ENCODE data around the gene ALPK3. TPM values are rescaled to one million over a fixed set of nuclear protein-coding genes. Genes with fewer than 3 reads are reported as not detected.
"Not testable (repeated sequence)": the region's sequence is repeated elsewhere in the genome, so short reads cannot be mapped to it uniquely, and the experiment has no call there.

The ALPK3 gene
- total RNA-seq, 1 donor from 2014 or later, result 2.5 TPM

DNA sequence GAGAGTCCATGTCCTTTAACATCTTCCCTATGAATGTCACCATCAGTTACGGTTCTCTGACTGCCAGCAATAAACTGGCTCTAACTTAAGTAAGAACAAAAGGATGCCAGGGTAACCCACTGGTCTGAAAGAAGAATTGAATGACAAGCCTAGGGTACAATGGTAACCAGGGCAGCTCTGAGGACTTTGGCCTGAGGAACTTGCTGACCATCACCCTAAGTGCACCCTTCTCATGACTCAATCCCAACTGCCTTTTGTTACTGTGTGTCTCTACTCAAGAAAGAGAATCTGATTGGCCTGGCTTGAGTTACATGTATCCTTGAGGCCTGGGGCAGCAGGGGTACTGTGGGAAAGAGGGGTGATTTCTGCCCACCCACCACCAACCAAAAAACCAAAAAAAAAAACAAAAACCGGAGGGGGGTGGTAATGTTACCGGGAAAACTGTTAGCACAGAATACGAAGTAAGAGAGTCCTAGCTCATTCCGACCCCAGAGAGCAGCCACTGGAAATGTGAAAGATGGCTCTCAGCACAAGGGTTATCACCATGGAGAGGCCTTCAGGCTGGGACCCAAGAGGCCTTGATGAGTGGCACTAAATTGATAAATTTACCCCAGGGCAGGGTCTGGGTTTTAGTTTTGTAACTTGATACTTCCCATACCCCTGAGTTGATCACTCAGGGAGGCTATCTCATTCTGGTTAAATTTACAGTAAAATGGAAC is 58.0 kb downstream of the ALPK3 start:
- intact Hi-C loops (cut with DNase I), result no loop called here
- Histone ChIP-seq H3K4me3 (no peak overlapping the region), H3K27ac (peak overlapping the region; percentile 40), H3K27me3 (no peaks in the 10 kb centered on the region), H3K4me1 (no peaks in the 10 kb centered on the region), H3K36me3 (no peaks in the 10 kb centered on the region), H3K9me3 (no peaks in the 10 kb centered on the region)
- no peak for DNase-seq (ENCODE audit: extremely low spot score in 2 of 2)
- TF ChIP-seq POLR2AphosphoS5 (IDR thresholded peaks at IDR 0.05; ENCODE audit: insufficient read depth in 1 of 2, low read depth in 1 of 2) (no peak), POLR2A (IDR thresholded peaks at IDR 0.05) (no peak)
- TF ChIP-seq, protein P1, sequence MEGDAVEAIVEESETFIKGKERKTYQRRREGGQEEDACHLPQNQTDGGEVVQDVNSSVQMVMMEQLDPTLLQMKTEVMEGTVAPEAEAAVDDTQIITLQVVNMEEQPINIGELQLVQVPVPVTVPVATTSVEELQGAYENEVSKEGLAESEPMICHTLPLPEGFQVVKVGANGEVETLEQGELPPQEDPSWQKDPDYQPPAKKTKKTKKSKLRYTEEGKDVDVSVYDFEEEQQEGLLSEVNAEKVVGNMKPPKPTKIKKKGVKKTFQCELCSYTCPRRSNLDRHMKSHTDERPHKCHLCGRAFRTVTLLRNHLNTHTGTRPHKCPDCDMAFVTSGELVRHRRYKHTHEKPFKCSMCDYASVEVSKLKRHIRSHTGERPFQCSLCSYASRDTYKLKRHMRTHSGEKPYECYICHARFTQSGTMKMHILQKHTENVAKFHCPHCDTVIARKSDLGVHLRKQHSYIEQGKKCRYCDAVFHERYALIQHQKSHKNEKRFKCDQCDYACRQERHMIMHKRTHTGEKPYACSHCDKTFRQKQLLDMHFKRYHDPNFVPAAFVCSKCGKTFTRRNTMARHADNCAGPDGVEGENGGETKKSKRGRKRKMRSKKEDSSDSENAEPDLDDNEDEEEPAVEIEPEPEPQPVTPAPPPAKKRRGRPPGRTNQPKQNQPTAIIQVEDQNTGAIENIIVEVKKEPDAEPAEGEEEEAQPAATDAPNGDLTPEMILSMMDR (IDR thresholded peaks at IDR 0.05), result no peak

DNA sequence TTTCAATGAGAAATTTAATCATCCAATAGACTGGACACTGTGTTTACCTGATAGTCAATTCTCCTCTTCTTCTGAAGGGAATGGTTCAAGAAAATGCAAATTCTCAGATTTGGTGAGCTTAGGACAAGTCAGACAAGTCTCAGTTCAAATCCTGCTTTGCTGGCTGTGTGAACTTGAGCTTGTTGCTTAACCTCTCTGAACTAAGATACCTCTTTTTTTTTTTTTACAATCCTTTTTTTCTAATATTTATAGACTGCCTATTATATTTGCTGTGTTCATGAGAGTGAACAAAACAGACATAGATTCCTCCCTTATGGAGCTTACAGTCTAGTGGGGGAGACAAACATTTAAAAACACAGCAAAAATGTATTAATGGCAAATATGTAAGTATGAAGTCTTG is 59.1 kb downstream of the ALPK3 start:
- no peak overlapping the region for H3K27ac ChIP-seq
- H3K9me3 ChIP-seq, result no peaks in the 10 kb centered on the region
- no peaks in the 10 kb centered on the region for H3K4me1 ChIP-seq
- no peak overlapping the region for H3K4me3 ChIP-seq
- no peak for DNase-seq (ENCODE audit: extremely low spot score in 2 of 2)
- TF ChIP-seq POLR2AphosphoS5 (IDR thresholded peaks at IDR 0.05; ENCODE audit: insufficient read depth in 1 of 2, low read depth in 1 of 2), result no peak
- TF ChIP-seq, protein P1 (IDR thresholded peaks at IDR 0.05), result no peak
- no peak for TF ChIP-seq POLR2A (IDR thresholded peaks at IDR 0.05)
- intact Hi-C loops (cut with DNase I), result no loop called here
- H3K36me3 ChIP-seq, result no peaks in the 10 kb centered on the region
- H3K27me3 ChIP-seq, result no peaks in the 10 kb centered on the region

DNA sequence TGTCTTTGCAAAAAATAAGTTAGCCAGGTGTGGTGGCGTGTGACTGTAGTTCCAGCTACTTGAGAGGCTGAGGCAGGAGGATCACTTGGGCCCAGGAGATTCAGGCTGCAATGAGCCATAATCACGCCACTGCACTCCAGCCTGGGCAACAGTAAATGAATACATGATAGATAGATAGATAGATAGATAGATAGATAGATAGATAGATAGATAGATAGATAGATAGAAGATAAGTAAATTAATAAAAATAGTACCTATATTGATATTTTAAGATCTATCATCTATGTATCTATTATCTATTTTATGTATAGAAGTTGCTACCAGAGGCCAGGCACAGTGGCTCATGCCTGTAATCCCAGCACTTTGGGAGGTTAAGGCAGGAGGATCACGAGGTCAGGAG is 60.5 kb downstream of the ALPK3 start:
- intact Hi-C loops (cut with DNase I); H3K36me3 ChIP-seq; H3K27ac ChIP-seq; H3K4me1 ChIP-seq; H3K9me3 ChIP-seq; DNase-seq (ENCODE audit: extremely low spot score in 2 of 2); H3K27me3 ChIP-seq; H3K4me3 ChIP-seq: not testable (repeated sequence)

DNA sequence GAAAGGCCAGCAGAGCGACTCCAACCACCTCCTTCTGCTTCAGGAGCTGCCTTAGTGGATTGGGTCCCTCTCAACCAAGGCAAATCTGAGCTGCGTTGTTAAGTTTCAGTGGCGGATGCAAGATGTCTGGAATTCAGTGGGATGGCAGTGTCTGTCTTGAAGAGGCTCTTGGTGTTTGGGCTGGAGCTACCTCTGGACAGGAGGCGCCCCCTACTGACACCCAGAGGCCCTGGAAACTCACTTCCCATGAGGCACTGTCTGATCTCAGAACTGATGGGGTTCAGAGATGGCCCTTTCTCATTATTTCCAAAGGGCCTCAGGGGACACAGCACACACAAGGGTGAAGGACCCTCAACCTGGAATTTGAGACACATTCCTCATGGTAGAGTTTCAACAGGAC is 61.3 kb downstream of the ALPK3 start:
- Histone ChIP-seq H3K27me3 (no peaks in the 10 kb centered on the region), H3K9me3 (no peaks in the 10 kb centered on the region), H3K27ac (no peak overlapping the region), H3K4me3 (no peak overlapping the region), H3K36me3 (no peaks in the 10 kb centered on the region), H3K4me1 (no peaks in the 10 kb centered on the region)
- TF ChIP-seq POLR2AphosphoS5 (IDR thresholded peaks at IDR 0.05; ENCODE audit: insufficient read depth in 1 of 2, low read depth in 1 of 2) (no peak), POLR2A (IDR thresholded peaks at IDR 0.05) (no peak)
- TF ChIP-seq, protein P1 (IDR thresholded peaks at IDR 0.05), result peak in 2 of 3 experiments; percentile 24 to 42
- intact Hi-C loops (cut with DNase I), result no loop called here
- no peak for DNase-seq (ENCODE audit: extremely low spot score in 2 of 2)

DNA sequence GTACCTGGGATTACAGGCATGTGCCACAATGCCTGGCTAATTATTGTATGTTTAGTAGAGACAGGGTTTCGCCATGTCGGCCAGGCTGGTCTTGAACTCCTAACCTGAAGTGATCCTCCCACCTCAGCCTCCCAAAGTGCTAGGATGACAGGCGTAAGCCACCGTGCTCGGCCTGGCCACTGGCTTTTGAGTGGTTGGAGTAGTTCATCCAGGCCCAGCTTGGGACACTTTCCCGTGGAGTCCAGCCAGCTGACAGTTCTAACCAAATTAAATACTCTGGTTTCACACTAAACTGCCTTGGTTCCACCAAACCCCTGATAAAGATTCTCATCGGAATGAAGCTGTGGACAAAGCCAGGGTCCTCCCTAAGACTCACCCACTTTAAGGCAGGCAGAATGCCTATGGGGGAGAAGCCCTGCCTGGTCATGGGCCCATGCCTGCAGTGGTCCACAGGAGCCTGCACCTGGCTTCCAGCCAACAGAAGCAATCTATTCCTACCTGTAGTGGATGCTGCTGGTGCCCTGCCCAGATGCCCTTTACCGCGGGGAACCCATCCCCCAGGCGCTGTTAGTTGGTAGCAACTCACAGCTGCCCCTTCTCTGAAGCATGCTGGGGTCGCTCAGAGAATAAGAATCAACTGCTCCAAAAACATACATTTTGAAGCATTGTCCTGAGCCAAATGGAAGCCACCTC is 62.1 kb downstream of the ALPK3 start:
- no peak for DNase-seq (ENCODE audit: extremely low spot score in 2 of 2)
- Histone ChIP-seq H3K9me3 (no peaks in the 10 kb centered on the region), H3K27ac (no peak overlapping the region), H3K4me3 (no peak overlapping the region), H3K4me1 (no peaks in the 10 kb centered on the region), H3K36me3 (no peaks in the 10 kb centered on the region), H3K27me3 (no peaks in the 10 kb centered on the region)
- intact Hi-C loops (cut with DNase I), result no loop called here
- no peak for TF ChIP-seq POLR2A (IDR thresholded peaks at IDR 0.05)
- TF ChIP-seq, protein P1 (IDR thresholded peaks at IDR 0.05), result no peak
- no peak for TF ChIP-seq POLR2AphosphoS5 (IDR thresholded peaks at IDR 0.05; ENCODE audit: insufficient read depth in 1 of 2, low read depth in 1 of 2)
